PC-3 (cell line): ENCODE results near the gene MFNG. TPM values are rescaled to one million over a fixed set of nuclear protein-coding genes. Genes with fewer than 3 reads are reported as not detected.
A peak's percentile ranks its signal among the peaks of the same experiment; 100 is the strongest.

Experiments
- ATAC-seq: fragments of 200-7000 bp; cut with Tn5 transposase; 2 replicates; pipeline ENCODE4 v1.9.1; 2020; ENCODE audit warnings: mild to moderate bottlenecking, moderate library complexity
- BruUV-seq: library from RNA; stranded (reverse); fragments of 400-500 nt; replicated peaks from 2 replicates; lab custom pipeline; 2021; lab: Mats Ljungman, UMichigan
- CTCF ChIA-PET: fragments of 300-600 bp; sonication (Branson Sonifier 250); formaldehyde crosslinking; loops from one replicate; lab custom pipeline; 2022; ENCODE audit warnings: antibody characterized with exemption; lab: Charles Lee
- POLR2A ChIA-PET: fragments of 300-600 bp; sonication (Branson Sonifier 250); formaldehyde crosslinking; loops from one replicate; lab custom pipeline; 2022; ENCODE audit warnings: antibody characterized with exemption; ENCODE audit not compliant: unreplicated experiment; lab: Charles Lee
- DNase-seq: peaks from one replicate; pipeline ENCODE4 v3.0.0-alpha.2; 2015
- H2AFZ ChIP-seq: fragments of 300-600 bp; sonication (generic); 2 replicates; pipeline ENCODE4 v1.6.0; 2016; ENCODE audit warnings: antibody characterized with exemption, low read length
- H3F3A ChIP-seq: fragments of 300-600 bp; sonication (generic); one replicate; pipeline ENCODE4 v1.6.0; 2017; ENCODE audit warnings: antibody characterized with exemption, low read length, control low read depth, mild to moderate bottlenecking; ENCODE audit not compliant: unreplicated experiment
- H3K27ac ChIP-seq: fragments of 300-600 bp; sonication (generic); 2 replicates; pipeline ENCODE4 v1.5.1; 2016; ENCODE audit warnings: mild to moderate bottlenecking, low read length
- H3K27me3 ChIP-seq: fragments of 300-600 bp; sonication (generic); 2 replicates; pipeline ENCODE4 v1.6.1; 2016; ENCODE audit warnings: low read length, mixed read lengths
- H3K36me3 ChIP-seq: fragments of 300-600 bp; sonication (generic); 2 replicates; pipeline ENCODE4 v1.6.1; 2016; ENCODE audit warnings: low read depth, mixed run types, low read length, mixed read lengths
- H3K4me1 ChIP-seq: fragments of 300-600 bp; sonication (generic); 2 replicates; pipeline ENCODE4 v1.5.1; 2016; ENCODE audit warnings: low read length; ENCODE audit not compliant: insufficient read depth
- H3K4me2 ChIP-seq: fragments of 300-600 bp; sonication (generic); 2 replicates; pipeline ENCODE4 v1.6.0; 2016; ENCODE audit warnings: low read length
- H3K4me3 ChIP-seq: fragments of 300-600 bp; sonication (generic); 2 replicates; pipeline ENCODE4 v1.5.1; 2016; ENCODE audit warnings: mild to moderate bottlenecking, low read length, mixed read lengths
- H3K79me2 ChIP-seq: fragments of 300-600 bp; sonication (generic); 2 replicates; pipeline ENCODE4 v1.6.1; 2017; ENCODE audit warnings: low read length, mixed read lengths
- H3K9ac ChIP-seq: fragments of 300-600 bp; sonication (generic); 2 replicates; pipeline ENCODE4 v1.6.0; 2016; ENCODE audit warnings: mild to moderate bottlenecking, low read length
- H3K9me2 ChIP-seq: fragments of 300-600 bp; sonication (generic); replicated peaks from 2 replicates; pipeline ENCODE4 v1.6.1; 2016; ENCODE audit warnings: mixed run types, low read length, mixed read lengths
- H3K9me3 ChIP-seq: fragments of 300-600 bp; sonication (generic); 2 replicates; pipeline ENCODE4 v1.6.1; 2016; ENCODE audit warnings: low read length, mixed read lengths
- H4K20me1 ChIP-seq: fragments of 300-600 bp; sonication (generic); 2 replicates; pipeline ENCODE4 v1.6.1; 2016; ENCODE audit warnings: low read length, mixed read lengths
- CTCF ChIP-seq: fragments of 300-600 bp; sonication (generic); conservative IDR thresholded peaks from 2 replicates; pipeline ENCODE4 v1.5.1; 2017; ENCODE audit warnings: antibody characterized with exemption, low read depth, mild to moderate bottlenecking, low read length
- EZH2 ChIP-seq: fragments of 300-600 bp; sonication (generic); IDR thresholded peaks from one replicate; pipeline ENCODE4 v1.6.1; 2017; ENCODE audit warnings: antibody characterized with exemption, mild to moderate bottlenecking, low read length; ENCODE audit not compliant: unreplicated experiment
- EZH2phosphoT487 ChIP-seq: fragments of 300-600 bp; sonication (generic); IDR thresholded peaks from 2 replicates; pipeline ENCODE4 v1.6.1; 2018; ENCODE audit warnings: mild to moderate bottlenecking, antibody characterized with exemption, low read length, borderline replicate concordance
- intact Hi-C: fragments of 100-400 bp; cut with micrococcal nuclease; formaldehyde crosslinking; loops from 2 replicates; pipeline ENCODE4 v1.9.0; 2023
- total RNA-seq: library from RNA; depleted of rRNA; stranded (reverse); fragments of >200 nt; gene quantifications from 2 replicates; pipeline ENCODE4 v1.2.3, GENCODE V29; 2014

MFNG gene
- total RNA-seq, 1 experiment from 2014 or later: 1.7 TPM

DNA sequence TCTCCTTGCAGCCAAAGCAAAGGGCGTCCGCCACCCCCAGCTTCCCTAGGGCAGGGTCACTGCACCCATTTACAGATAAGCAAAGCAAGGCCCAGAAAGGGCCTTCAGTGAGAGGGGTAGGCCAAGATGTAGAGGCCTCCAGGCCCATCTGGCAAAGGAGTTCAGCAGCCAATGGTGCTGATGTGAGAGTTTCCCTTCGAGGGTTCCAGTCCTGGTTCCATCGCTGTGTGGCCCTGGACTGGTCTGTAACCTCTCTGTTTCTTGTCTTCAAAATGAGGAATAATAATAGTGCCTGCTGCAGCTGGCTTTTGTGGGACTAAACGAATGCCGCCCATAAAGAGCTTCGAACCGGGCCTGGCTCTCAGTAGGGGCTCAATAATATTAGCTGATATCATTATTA lies 62.9 kb downstream of the MFNG start:
- DNase-seq: no peak
- BruUV-seq: no TSS peak
- H3K4me2 ChIP-seq: no peak overlapping the region
- no peaks in the 10 kb centered on the region for H3K9me2 ChIP-seq
- intact Hi-C loops: no loop called here
- H3K4me3 ChIP-seq: no peak overlapping the region
- peaks cover 93% of the 10 kb centered on the region for H3K79me2 ChIP-seq
- no peaks in the 10 kb centered on the region for H3F3A ChIP-seq
- H3K27ac ChIP-seq: no peak overlapping the region
- H3K9me3 ChIP-seq: no peaks in the 10 kb centered on the region
- H4K20me1 ChIP-seq: no peaks in the 10 kb centered on the region
- H3K36me3 ChIP-seq: no peaks in the 10 kb centered on the region
- no peak for TF ChIP-seq EZH2
- no peak overlapping the region for H2AFZ ChIP-seq
- no peak for ATAC-seq
- no peaks in the 10 kb centered on the region for H3K27me3 ChIP-seq
- CTCF ChIA-PET: no interaction called here
- peaks cover 41% of the 10 kb centered on the region for H3K4me1 ChIP-seq
- POLR2A ChIA-PET: no interaction called here
- no peak overlapping the region for H3K9ac ChIP-seq

- H3K79me2 ChIP-seq: peaks cover 98% of the 10 kb centered on the region
- intact Hi-C loops: no loop called here
- H3K4me3 ChIP-seq: peak overlapping the region; percentile 82; the same call in 1 of the 2 replicates
- no peaks in the 10 kb centered on the region for H3F3A ChIP-seq
- no peak for TF ChIP-seq EZH2
- no peak for TF ChIP-seq EZH2phosphoT487
- TF ChIP-seq CTCF: no peak
- H3K4me1 ChIP-seq: peaks cover 36% of the 10 kb centered on the region
- H4K20me1 ChIP-seq: no peaks in the 10 kb centered on the region
- ATAC-seq: no peak
- H3K9me2 ChIP-seq: no peaks in the 10 kb centered on the region
- H3K9me3 ChIP-seq: no peaks in the 10 kb centered on the region
- no TSS peak for BruUV-seq
- no peak for DNase-seq
- no peak overlapping the region for H3K9ac ChIP-seq
- ChIA-PET CTCF (interaction anchor here (0.6 kb wide), 1 partner anchor 34 kb away, joined by 3 read pairs; no protein-coding TSS in a partner anchor), POLR2A (no interaction called here)
- peak overlapping the region; percentile 99 for H3K4me2 ChIP-seq
- no peaks in the 10 kb centered on the region for H3K36me3 ChIP-seq
- H3K27ac ChIP-seq: no peak overlapping the region
- no peaks in the 10 kb centered on the region for H3K27me3 ChIP-seq
- no peak overlapping the region for H2AFZ ChIP-seq
Observed at GRCh38 chr22:37421468-37421877, 64.7 kb downstream of the MFNG start.

DNA sequence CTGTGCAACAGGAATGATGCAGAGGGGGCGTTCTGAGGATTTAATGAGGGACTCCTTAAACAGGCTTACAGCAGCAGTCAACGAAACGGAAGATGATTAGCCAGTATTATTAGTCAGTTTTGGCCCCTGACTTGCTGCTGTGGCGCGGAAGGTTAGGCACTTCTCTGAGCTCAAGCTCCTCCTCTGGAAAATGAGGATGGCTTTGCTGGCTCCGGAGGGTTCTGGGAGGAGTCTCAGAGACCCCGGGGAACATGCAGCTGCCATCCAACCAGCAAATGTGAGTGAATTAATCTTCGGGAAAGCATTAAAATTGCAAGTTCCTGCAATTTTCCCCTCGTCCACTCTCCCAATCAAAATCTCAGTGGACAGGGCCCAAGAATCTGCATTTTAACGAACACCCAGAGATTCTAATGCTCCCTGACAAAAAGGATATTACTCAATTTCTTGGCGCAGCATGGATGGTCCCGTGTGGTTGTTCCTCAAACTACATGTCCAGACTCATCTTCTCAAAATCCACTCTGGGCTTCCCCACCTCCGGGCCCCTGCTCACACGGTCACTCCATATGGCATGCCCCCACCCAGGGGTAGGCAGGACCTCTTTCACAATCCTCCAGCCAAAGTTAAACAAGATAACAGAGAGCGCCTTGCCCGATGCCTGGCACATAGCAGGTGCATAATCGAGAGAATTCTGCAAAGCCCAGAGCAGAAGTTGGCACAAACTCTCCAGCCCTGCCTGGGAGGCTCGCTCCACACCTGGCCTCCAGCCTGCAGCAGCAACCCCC lies 65.3 kb downstream of the MFNG start:
- Histone ChIP-seq H3K9ac (peak overlapping the region; percentile 59), H3K27me3 (no peaks in the 10 kb centered on the region), H3K79me2 (peaks cover 98% of the 10 kb centered on the region), H3K4me3 (peak overlapping the region; percentile 82), H3K36me3 (no peaks in the 10 kb centered on the region), H3K4me1 (peaks cover 34% of the 10 kb centered on the region), H2AFZ (peak overlapping the region; percentile 75), H3F3A (no peaks in the 10 kb centered on the region), H3K9me3 (no peaks in the 10 kb centered on the region), H4K20me1 (no peaks in the 10 kb centered on the region), H3K9me2 (no peaks in the 10 kb centered on the region), H3K27ac (peak overlapping the region; percentile 42), H3K4me2 (peak overlapping the region; percentile 99)
- intact Hi-C loops: no loop called here
- BruUV-seq: TSS peak; percentile 24
- DNase-seq (no peak), ATAC-seq (peak; percentile 47)
- ChIA-PET POLR2A (no interaction called here), CTCF (no interaction called here)
- no peak for TF ChIP-seq EZH2
- TF ChIP-seq EZH2phosphoT487: no peak
- TF ChIP-seq CTCF: no peak
